Activated T-helper 1 cell treated with anti-CD3 and anti-CD28 coated beads, Interleukin-2, amount 50 U/mL, for 16 hours (primary cell): Measurements from ENCODE around the gene CSNK1A1L.

Source experiments
- DNase-seq, 2 donors: peaks; one replicate each; pipeline ENCODE4 v3.0.0-alpha.2; 2020; ENCODE audit warnings: low read depth in 1 of 2, low spot score in 1 of 2

Gene CSNK1A1L

GRCh38 chr13:37105251-37105714 lies at the start of gene CSNK1A1L:
TSS of gene CSNK1A1L (minus strand) at chr13:37105664. CDS start at chr13:37105256, 408 bp downstream.
- no peak for DNase-seq

GRCh38 chr13:37149380-37149779 lies 43.9 kb upstream of the CSNK1A1L start:
- DNase-seq: no peak

GRCh38 chr13:37148501-37148900 lies 43.0 kb upstream of the CSNK1A1L start:
- DNase-seq: no peak

- DNase-seq: no peak
Measured at GRCh38 chr13:37144661-37145060, 39.2 kb upstream of the CSNK1A1L start.

- no peak for DNase-seq
Measured at GRCh38 chr13:37143911-37144310, 38.4 kb upstream of the CSNK1A1L start.

- no peak for DNase-seq
Measured at GRCh38 chr13:37142877-37143276, 37.4 kb upstream of the CSNK1A1L start.

- no peak for DNase-seq
Measured at GRCh38 chr13:37141011-37141410, 35.5 kb upstream of the CSNK1A1L start.

- DNase-seq: no peak
Measured at GRCh38 chr13:37139356-37139755, 33.9 kb upstream of the CSNK1A1L start.

- DNase-seq: no peak
Measured at GRCh38 chr13:37138926-37139325, 33.5 kb upstream of the CSNK1A1L start.

GRCh38 chr13:37138169-37138568 lies 32.7 kb upstream of the CSNK1A1L start:
- no peak for DNase-seq

- no peak for DNase-seq
Measured at GRCh38 chr13:37136633-37137032, 31.2 kb upstream of the CSNK1A1L start.

GRCh38 chr13:37136187-37136586 lies 30.7 kb upstream of the CSNK1A1L start:
- DNase-seq: no peak

GRCh38 chr13:37134411-37135041 lies 29.1 kb upstream of the CSNK1A1L start:
- DNase-seq: no peak

GRCh38 chr13:37132211-37132610 lies 26.7 kb upstream of the CSNK1A1L start:
- no peak for DNase-seq

- no peak for DNase-seq
Measured at GRCh38 chr13:37131092-37131491, 25.6 kb upstream of the CSNK1A1L start.

GRCh38 chr13:37129866-37130265 lies 24.4 kb upstream of the CSNK1A1L start:
- DNase-seq: no peak

GRCh38 chr13:37127691-37128241 lies 22.3 kb upstream of the CSNK1A1L start:
- DNase-seq: no peak

GRCh38 chr13:37123337-37123736 lies 17.9 kb upstream of the CSNK1A1L start:
- DNase-seq: no peak

GRCh38 chr13:37118016-37118415 lies 12.6 kb upstream of the CSNK1A1L start:
- DNase-seq: no peak

GRCh38 chr13:37114250-37114649 lies 8.8 kb upstream of the CSNK1A1L start:
- DNase-seq: no peak

- no peak for DNase-seq
Measured at GRCh38 chr13:37113534-37113933, 8.1 kb upstream of the CSNK1A1L start.

- DNase-seq: no peak
Measured at GRCh38 chr13:37109051-37109678, 3.7 kb upstream of the CSNK1A1L start.

- DNase-seq: no peak
Measured at GRCh38 chr13:37107868-37108267, 2.4 kb upstream of the CSNK1A1L start.
